RPMI8226 (cell line): Measurements from ENCODE around the gene TMEM182.

ENCODE experiments used
- DNase-seq: peaks from one replicate; pipeline ENCODE4 v3.0.0-alpha.2; 2015

The TMEM182 gene, protein sequence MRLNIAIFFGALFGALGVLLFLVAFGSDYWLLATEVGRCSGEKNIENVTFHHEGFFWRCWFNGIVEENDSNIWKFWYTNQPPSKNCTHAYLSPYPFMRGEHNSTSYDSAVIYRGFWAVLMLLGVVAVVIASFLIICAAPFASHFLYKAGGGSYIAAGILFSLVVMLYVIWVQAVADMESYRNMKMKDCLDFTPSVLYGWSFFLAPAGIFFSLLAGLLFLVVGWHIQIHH

DNA sequence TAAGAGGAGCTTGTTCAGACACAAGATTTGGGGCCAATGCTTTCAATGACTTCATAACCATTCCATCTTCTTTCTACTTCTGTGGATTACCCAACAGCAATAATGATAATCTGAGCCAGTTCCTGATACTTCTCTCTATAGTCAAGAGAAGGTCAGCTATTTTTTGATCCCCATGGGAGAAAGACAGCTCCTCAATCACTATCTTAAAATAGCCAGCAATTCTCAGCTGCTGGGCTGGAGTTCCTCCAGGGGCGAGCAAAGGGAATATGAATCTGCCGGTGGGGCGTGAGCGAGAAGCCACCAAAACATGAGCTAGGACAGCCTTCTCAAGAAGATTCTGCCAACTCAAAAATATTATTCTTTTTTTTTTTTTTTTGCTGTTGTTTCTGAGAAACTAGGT, at the start of gene TMEM182:
Gene TMEM182, plus strand, starts transcription at position 269 of the 400 bp plus-strand sequence. CDS start 187 bp downstream, outside the sequence.
- no peak for DNase-seq

DNA sequence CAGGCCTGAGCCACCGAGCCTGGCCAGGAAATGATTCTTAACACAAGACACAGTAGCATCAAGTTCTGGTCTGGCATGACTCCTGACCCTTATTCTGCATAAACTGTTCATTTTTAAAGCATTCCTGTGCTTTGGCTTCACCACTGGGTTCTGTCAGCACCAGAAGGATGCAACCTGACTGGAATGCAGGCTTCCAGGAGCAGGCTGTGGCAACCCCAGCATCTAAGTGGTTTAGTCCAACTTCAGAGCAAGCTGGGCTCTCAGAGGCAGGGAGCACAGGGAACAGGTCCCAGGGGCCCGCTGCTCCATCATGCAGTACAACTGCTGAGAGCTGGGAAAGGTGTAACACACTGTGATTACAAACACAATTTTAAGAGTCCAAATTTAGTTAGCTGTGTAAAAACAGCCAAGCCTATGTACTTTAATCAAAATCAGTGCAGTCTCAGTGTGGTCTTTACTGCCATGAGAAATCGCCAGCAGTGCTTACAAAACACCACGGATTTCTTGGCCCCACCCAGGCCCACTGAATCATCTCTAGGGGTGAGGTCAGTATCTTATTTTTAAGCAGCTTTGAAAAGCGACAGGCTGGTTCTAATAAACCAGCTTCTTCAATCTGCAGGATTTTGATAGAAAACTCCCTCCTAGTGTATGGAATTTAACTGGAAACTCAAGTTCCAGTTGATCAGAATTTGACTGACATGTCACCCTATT, 44.4 kb upstream of the TMEM182 start:
- no peak for DNase-seq

DNA sequence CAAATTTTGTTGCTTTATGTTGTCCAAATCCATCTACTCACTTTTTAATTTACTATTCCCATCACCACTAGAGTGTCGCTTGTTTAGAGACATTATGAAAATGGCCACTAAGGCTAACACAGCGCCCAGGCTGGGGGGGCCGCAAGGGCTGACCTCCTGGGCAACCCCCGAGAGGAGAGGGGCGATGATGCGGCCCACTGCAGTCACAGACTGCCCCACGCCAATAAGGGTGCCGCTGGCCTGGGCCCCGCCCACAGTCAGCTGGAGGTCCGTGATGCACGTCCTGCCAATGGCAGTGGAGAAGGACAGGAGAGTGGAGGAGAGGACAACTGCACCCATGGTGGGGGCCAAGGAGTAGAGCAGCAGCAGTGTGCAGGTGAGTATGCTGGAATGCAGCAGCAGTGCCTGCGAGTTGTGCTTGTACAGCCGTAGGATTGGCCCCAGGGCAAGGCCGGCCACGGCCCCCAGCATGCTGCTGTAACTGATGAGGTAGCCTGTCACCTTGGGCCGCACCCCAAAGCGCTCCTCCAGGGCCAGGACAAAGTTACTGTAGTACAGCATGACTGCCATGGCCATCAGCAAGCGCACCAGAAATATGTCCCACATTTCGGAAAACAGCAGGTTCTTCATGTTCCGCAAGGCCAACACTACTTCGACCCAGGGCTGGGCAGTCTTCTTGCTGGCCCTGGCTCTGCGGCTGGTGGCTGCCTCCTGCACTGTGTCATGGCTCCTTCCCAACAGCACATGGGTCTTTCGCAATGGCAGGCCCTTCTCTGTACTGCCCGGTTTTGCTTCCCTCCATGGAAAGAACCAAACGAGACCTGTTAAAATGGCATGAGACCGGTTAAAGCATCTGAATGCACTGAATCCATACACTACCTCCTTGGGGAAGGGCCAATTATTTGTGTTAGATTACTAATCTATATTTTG, 43.2 kb upstream of the TMEM182 start:
- no peak for DNase-seq

DNA sequence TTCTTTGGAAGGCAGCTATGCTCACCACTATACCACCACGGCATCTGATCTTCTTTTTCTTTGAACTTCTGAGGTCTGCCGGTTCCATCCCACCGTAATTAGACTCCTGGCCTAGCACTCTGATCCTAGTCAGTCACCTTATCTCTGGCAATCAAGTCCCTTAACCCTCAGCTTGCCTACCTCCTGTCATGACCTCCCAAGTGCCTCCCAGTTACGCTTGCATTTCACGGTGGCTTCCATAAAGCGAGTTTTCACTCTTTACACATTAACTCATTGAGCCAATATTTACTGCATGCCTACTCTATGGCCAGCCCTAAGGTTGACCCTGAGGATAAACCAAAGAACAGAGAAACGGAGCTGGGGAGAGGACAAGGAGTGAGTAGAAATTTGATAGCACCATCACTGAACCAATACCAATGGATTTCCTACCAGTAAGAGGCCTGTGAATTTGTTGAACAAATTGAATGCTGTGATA, 37.8 kb upstream of the TMEM182 start:
- no peak for DNase-seq

DNA sequence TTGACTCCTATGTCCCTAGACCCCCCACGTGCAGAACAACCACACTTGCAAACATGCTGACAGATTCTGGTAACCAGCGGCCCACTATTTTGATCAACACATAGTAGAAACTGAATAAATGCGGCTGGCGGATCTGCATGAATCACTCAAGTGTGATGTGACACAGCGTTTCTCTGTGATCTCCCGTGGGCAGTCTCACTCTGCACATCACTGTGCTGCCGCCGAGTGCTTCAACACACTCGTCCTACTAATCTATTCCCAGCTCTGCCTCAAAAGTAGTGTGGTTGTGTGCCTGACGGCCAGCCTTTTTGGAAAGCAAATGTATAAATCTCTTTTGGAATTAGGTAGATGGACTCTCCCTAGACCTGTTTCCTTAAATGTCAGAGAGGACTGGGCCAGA, 37.3 kb upstream of the TMEM182 start:
- DNase-seq = no peak

DNA sequence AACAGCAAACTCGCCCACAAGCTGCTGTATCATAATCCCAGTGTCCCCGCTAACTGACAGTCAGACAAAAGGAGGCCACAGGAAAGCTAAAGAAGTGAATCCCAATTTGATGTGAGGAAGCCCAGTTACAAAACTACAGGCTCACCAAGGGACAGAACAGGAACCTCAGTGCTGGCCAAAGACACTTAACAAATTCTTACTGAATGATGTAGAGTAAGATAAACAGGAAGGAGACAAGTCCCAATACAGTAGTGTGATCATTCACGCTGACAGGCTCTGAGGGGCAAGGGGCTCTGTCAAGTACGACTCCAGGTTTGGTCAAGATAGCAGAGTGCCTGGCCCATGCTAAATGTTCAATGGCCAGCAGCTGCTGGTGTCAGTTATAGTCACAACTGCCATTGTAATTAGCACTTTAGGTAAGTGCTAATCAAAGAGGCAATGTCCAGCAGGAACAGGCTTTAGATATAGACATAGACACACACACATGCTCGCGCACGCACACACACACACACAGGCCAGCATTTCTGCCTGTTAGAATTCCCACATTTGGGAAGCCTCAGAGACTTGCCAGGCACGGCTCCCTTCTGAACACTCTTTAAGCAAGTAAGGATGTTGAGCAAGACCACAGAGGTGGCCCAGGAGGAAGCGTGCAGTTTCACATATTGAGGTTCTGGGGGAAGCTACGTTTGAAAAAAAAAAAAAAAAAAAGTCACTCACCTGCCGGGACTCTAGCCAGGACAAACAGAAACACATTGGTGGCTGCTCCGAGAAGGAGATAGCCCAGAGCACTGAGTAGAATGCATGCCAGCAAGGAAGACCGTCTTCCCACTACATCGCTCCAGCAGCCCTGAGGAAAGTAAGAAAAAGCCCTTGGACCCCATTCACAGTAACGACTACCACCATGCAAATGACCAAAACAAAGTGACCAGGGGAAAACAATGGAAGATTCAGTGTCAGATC, 35.4 kb upstream of the TMEM182 start:
- no peak for DNase-seq

DNA sequence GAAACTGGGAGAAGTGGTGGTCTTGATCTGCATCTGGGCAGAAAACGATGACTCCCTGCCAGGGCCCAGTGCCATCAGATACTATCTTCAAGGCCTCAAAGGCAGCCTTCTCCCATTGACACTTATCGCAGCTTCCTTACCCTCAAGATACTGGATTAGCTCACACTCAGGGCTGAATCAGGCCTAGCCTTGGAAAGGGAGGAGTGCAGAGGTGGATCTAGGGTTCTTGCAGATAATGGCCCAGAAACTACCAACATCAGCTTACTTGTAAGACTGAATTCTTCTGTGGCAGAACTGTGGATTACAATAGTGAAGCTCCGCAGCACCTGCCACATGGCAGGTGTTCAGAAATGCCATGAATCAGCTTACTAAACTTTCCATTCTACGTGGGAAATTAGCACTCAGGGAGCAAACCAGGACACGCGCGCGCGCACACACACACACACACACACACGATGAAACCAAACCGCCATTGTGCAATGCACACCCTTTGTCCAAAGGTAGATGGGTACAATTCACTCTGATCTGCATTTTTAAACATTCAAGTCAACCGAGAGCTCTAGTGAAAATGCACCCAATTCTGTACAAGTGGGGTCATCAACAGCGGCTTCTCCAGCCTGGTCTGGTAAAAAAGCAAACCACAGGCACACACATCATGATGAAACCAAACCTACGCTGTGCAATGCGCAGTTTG, 26.3 kb upstream of the TMEM182 start:
- DNase-seq = peak; percentile 14

DNA sequence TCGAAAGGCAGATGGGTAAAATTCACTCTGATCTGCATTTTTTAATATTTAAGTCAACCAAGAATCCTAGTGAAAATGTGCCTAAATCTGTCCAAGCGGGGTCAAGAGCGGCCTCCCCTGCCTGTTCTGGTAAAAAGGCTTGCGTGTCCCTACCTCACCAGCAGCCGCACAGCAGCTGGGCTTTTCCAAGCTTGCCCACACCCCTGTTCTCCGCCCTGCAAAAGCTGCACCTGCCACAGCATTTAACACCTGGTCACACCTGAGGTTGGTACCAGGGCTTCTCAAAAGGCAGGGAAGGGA, 25.8 kb upstream of the TMEM182 start:
- DNase-seq = peak; percentile 59

DNA sequence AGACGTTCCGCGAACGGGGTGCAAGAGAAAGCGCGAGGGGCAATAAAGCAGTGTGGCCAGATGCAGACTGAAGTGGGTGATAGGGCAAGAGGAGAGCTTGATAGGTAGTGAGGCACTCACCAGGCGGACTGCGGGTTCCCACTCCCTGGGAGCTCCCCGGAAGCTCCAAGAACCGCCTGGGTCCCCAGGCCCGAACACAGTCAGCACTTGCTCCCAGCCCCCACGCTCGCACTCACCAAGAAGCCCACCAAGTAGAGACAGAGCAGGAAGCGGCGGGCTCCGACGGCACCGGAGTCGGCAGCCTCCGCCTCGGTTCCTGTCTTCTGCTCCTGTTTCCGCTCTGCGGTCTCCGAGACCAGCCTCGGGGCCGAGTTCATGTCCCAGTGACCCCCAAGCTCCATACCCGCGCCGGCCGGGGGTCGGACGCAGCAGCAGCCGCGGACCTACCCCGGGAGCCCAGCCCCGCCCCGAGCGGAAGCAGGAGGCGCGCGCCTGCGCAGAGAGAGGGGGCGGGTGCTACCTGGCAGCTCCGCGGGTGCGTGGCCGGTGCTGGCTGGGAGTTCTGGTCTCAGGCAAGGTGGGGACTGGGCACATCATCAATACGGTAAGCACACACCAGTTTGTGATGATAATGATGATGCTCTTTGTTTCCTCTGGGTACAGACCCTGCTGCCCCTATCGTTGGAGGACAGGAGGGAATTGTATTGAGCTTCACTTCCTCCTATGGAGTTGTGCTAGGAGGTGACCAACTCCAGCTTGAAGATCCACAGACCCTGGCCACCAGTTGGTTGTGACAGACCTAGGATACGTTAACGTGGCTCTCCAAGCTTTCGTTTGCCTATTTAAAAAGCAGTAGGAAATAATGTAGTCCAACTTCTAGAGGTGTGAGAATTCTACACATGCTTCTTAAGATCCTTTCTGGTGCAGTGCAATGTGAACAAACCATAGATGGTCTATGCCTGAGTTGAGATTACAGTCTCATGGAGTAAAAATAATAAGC, 25.1 kb upstream of the TMEM182 start:
- DNase-seq = peak; percentile 86

DNA sequence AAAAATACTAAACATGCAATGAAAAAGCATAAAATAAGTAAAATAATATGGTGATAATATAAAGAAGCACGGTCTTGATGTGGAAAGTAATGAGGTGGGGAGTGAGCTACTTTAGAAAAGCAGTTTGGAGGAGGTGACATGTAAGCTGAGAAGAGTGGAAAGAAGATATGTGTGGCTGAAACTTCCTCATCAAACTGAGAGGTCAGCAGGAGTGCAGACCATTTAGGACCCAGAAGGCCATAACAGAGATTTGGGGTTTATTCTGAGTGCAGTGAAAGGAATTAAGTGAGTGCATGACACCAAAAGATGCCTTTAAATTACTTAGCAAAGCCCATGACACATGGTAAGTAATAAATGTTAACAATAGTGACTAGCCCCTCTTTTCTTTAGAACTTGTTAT, 24.4 kb upstream of the TMEM182 start:
- peak; percentile 38 for DNase-seq

DNA sequence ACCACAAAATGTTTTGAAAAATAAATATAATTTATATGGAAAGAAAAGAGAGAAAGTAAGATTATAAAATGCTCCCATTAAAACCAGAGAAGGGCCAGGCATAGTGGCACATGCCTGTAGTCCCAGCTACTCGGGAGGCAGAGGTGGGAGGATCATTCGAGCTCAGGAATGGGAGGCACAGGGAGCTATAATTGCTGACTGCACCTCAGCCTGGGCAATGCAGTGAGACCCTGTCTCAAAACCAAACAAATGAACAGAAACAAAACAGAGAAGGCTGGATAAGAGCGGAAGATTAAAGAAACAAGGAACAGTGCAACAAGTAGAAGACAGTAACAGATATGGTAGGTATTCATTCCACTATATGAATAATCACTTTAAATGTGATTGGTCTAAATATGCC, 18.6 kb upstream of the TMEM182 start:
- no peak for DNase-seq

DNA sequence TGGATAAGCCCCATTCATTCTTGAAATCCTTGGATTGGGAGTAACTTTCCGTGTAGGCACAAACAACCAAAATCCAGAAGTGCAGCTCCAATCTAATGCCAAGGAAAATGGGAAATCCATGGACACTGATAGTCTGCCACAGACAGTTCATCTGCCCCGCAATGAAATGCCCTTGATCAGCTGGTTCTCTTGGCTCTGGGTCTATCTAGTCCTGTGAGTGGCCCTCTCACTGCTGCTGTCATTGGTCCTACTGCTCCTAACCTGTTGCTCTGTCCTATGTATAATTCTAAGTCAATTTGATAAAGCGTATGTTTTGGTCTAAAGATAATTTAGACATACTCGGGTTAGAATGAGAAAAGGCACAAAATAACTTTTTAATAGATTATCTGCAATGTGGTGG, 13.7 kb upstream of the TMEM182 start:
- no peak for DNase-seq

DNA sequence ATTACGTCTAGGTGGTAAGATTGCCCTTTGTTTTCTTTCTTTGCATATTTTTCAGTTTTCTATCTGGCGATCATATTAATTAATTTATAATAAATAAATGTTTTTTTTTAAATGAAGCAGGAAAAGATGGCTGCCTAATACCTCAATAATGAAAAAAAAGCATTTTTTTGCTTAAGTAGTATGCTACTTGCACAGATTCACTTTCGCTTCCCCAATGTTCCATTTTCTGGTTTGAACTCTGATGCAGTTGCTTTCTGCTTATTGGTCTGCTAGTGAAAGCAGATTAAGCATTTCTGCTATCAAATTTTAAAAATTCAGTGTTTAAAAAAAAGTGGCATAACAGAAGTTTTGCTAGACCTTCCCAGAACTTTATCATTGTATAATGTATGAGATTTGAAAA, 11.9 kb upstream of the TMEM182 start:
- peak; percentile 16 for DNase-seq

DNA sequence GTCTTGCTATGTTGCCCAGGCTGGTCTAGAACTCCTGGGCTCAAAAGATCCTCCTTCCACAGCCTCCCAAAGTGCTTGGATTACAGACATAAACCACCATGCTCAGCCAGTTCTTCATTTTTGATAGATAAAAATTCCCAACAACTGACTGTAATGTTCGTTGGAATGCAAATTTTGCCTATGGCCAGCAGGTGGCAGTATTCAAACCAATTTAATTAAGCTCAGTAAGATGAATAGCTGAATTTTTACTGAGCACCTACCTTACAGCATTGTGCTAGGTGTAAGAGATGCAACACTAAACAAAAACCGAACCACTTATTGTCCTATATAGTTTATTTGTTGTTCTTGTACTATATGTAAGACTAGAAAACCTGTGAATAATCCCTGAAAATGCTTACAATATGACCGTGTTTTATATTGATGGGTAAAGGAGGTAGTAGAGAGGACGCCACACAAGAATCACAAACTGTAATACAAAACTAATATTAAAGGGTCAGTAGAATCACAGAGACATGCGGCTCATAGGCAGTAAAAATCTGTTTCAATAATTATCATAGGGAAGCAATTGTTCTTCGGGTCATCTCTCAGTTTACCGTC, 8.2 kb upstream of the TMEM182 start:
- peak; percentile 55 for DNase-seq

DNA sequence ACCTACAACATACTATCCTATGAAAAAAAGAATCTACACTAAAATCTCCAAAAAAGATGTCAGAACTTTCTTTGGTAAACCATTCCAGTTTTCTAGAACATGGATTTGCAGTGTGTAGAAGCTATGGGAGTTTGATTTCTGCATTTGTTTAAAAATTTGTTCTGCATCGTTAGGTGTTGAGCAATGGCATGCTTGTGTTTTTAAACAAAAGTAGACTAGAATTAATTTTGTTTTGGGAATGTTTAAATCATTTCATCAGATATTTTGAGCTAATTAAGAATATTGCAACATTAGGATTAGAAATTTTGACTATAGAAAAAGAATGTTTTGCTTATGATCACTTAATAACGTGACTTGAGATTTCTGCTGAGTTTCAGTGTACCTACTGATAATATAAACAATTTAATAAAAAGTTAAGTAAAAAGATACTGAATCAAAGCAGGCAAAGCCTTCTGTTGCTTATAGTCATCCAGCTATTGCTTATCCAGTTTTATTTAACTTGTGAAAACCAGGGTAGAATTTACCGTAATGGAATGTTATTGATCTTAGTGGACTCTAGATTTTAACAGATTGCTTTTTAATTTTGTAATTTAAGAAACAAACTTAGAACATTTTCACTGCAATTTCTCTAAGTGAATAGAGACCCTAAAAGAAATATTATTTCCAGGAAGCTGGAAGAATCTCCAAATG, 7.2 kb upstream of the TMEM182 start:
- no peak for DNase-seq

DNA sequence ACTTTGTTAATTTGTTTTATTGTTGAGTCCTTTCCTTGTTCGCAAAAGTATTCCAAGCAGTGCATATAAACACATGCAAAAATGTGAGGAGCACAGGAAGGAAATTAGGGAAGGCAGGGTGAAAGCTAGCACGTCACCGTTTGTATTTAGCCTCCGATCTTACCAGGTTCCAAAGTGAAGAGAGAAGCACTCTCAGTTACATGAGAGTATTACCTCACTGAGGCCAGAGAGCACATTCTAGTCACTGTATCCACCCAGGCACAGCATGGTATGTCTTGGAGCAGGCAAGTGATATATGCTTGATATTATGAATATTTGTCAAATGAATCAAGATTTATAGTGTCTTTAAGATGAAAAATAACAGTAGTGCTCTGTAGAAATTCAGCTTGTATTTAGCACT, 6.5 kb upstream of the TMEM182 start:
- DNase-seq = no peak

DNA sequence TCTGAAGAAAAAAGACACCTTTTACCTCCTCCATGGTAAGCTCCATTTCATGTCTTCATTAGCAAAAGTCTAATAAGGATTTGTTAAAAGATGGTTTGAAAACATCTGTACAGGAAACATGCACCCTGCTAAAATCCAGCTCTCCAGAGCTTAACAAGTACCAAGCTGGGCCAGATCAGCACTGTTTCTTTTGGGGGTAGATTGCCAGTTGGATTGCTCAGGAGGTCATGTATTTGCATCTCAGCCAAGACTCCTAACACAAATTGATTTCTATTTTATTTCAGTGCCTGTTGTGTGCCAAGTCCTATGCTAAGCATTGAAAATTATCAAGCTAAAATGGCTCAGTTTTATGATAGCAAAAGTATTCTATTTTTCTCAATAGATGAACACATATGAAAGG, 3.4 kb upstream of the TMEM182 start:
- DNase-seq = no peak

DNA sequence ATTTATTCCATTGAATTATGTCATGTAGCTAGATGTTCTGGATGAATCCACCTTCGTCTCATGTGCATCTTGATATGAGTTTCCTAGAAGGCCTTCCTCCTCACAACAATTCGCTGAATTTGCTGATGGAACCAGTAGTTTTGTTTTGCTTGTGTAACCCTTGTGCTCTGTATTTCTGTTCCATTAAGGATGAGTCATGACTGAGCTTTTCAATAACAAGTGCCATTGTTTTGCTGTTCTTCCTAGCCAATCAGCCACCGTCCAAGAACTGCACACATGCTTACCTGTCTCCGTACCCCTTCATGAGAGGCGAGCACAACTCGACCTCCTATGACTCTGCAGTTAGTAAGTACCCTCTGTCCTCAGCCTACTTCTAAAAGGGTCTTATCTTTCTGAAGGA, 2.3 kb downstream of the TMEM182 start:
- DNase-seq = no peak

DNA sequence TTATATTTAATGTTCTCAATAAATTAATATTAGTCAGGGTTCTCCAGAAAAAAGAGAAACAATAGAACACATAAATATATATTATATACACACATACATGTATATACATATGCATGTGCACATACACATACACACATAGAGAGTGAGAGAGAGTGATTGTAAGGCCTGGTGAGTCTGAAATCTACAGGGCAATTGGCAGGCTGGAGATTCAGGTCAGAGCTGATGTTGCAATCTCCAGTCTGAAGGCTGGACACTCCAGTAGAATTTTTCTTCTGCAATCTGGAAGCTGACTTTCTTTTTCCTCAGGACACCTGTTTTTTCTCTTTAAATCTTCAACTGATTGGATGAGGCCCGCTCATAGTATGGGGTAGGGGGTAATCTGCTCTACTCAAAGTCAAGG, 3.2 kb downstream of the TMEM182 start:
- DNase-seq = no peak

DNA sequence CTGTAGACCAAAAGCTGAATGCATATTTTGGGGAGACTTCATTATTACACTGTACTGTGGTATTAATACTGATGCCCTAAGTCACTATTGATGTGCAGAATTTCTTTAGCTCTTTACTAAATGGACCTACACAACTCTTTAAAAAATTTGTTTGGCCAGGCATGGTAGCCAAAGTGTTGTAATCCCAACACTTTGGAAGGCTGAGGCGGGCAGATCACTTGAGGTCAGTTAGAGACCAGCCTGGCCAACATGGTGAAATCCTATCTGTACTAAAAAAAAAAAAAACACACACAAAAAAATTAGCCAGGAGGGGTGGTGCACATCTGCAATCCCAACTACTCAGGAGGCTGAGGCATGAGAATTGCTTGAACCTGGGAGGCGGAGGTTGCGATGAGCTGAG, 6.4 kb downstream of the TMEM182 start:
- DNase-seq = no peak
